22Rv1 (cell line): Measurements from ENCODE around the gene LYG1.
"Not testable (repeated sequence)": the region's sequence is repeated elsewhere in the genome, so short reads cannot be mapped to it uniquely, and the experiment has no call there.

ENCODE experiments used
- H3K27ac ChIP-seq: fragments of 450-650 bp; 2 replicates; pipeline ENCODE4 v1.5.1; 2017
- CTCF ChIP-seq: fragments of 450-650 bp; IDR thresholded peaks from 2 replicates; pipeline ENCODE4 v1.5.1; 2017; ENCODE audit warnings: mild to moderate bottlenecking
- ZFX ChIP-seq: fragments of 450-650 bp; IDR thresholded peaks from 2 replicates; pipeline ENCODE4 v1.6.1; 2017; ENCODE audit warnings: antibody characterized with exemption, borderline replicate concordance

LYG1 gene

GRCh38 chr2:99297994-99298393 lies 3.0 kb downstream of the LYG1 start:
- TF ChIP-seq CTCF (no peak), ZFX (no peak)
- no peak overlapping the region for H3K27ac ChIP-seq

- TF ChIP-seq CTCF (no peak), ZFX (no peak)
These were observed 15.5 kb downstream of the LYG1 start for GRCh38 chr2:99285526-99285925.

GRCh38 chr2:99279969-99280695 lies 20.9 kb downstream of the LYG1 start:
- TF ChIP-seq CTCF: no peak
- TF ChIP-seq ZFX: no peak
- H3K27ac ChIP-seq: no peak overlapping the region

More at GRCh38 chr2:99285526-99285925, 15.5 kb downstream of the LYG1 start:
- H3K27ac ChIP-seq: no peak overlapping the region

- no peak for TF ChIP-seq ZFX
- no peak for TF ChIP-seq CTCF
- H3K27ac ChIP-seq: no peak overlapping the region
These were observed 22.2 kb downstream of the LYG1 start for GRCh38 chr2:99278793-99279291.

DNA sequence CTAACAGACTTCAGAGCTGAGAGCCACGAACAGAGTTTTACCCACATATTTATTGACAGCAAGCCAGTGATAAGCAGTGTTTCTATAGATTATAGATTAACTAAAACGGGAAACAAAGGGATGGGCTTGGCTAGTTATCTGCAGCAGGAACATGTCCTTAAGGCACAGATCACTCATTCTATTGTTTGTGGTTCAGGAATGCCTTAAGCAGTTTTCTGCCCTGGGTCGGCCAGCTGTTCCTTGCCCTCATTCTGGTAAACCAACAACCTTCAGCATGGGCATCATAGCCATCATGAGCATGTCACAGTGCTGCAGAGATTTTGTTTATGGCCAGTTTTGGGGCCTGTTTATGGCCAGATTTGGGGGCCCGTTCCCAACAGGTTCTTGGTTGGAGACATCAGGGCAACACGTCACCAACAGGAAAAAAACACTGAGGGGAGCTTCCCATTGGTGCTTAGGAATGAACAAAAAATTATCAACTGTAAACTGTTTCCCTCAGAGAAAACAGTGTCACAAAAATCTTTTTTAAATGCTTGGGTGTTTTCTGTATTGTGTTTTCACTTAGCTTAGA lies 22.7 kb downstream of the LYG1 start:
- H3K27ac ChIP-seq: not testable (repeated sequence)

DNA sequence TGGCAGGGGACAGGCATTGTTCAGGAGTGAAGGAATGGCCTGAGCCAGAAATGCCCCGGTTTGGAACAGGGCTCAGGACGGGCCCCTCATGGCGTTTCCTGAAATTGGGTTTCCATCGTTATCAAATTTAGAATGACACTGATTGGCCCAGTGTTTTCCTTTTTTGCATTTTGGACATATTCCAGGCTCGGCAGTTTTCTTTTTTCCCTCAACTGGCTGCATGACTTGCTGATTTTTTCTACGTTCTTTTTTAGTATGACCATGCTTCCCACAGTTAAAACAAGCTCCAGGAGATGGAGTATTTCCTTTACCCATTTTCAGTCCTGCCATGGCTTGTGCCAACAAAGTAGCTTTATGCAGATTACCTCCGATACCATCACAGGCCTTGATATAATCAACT lies 25.1 kb downstream of the LYG1 start:
- no peak overlapping the region for H3K27ac ChIP-seq
- TF ChIP-seq CTCF (no peak), ZFX (no peak)

DNA sequence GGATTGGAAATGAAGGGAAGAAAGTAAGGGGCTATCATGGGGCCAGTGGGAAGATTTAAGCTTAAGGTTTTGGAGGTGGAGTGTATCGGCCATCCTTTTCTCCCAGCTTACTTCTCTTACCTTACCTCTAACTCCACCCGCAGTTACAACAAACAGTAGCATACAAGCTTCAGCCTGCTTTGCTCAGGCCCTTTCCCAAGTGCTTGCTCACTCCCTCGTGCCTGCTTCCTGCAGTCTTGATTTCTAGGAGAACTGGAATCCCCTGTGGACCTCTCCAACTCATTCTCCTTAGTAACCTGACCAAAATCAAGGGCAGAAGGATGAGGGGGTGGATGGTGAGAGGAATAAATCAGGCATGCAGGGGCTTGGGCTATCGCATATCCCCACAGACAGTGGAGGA lies 39.8 kb downstream of the LYG1 start:
- no peak for TF ChIP-seq CTCF
- TF ChIP-seq ZFX: no peak
- H3K27ac ChIP-seq: no peak overlapping the region
